Tibial artery (tissue), 4 donors: Measurements from ENCODE around the gene ADM2.

Experiments
- DNase-seq, 2 donors: peaks; one replicate each; pipeline ENCODE4 v3.0.0-alpha.2; 2019
- H3K27ac ChIP-seq, 2 donors: fragments of 200-600 bp; sonication (generic) in 1 of 2; 1 replicate in 1 of 2; 2 replicates in 1 of 2; pipeline ENCODE4 v1.5.1; 2018 to 2019; ENCODE audit warnings: mild to moderate bottlenecking in 1 of 2
- H3K27me3 ChIP-seq, 2 donors: fragments of 200-600 bp; sonication (generic) in 1 of 2; one replicate each; pipeline versions ENCODE4 v1.5.1 to v1.6.0; 2016 to 2019
- H3K36me3 ChIP-seq, 3 donors: fragments of 200-600 bp; sonication (generic) in 2 of 3; one replicate each; pipeline ENCODE4 v1.5.1; 2016 to 2019; ENCODE audit warnings: mild to moderate bottlenecking in 2 of 3
- H3K4me1 ChIP-seq, 4 donors: fragments of 200-600 bp; sonication (generic) in 2 of 4; 1 replicate in 3 of 4; 2 replicates in 1 of 4; pipeline ENCODE4 v1.5.1; 2016 to 2019
- H3K4me3 ChIP-seq, 2 donors: fragments of 200-600 bp; sonication (generic) in 1 of 2; 1 replicate in 1 of 2; 2 replicates in 1 of 2; pipeline ENCODE4 v1.5.1; 2018 to 2019; ENCODE audit warnings: mild to moderate bottlenecking in 2 of 2
- H3K9me3 ChIP-seq, 3 donors: fragments of 200-600 bp; sonication (generic) in 1 of 3; one replicate each; pipeline ENCODE4 v1.5.1; 2016 to 2019
- CTCF ChIP-seq, 2 experiments: fragments of 200-600 bp in 1 of 2; fragments of 450-650 bp in 1 of 2; IDR thresholded peaks; one replicate each; pipeline ENCODE4 v1.5.1; 2017 to 2019; ENCODE audit warnings: antibody characterized with exemption in 2 of 2, mild to moderate bottlenecking in 1 of 2, moderate library complexity in 1 of 2
- intact Hi-C: fragments of 100-400 bp; cut with DNase I; formaldehyde crosslinking; loops from one replicate; pipeline ENCODE4 v1.15.0; 2023; ENCODE audit warnings: low total_unique reads

The ADM2 gene

DNA sequence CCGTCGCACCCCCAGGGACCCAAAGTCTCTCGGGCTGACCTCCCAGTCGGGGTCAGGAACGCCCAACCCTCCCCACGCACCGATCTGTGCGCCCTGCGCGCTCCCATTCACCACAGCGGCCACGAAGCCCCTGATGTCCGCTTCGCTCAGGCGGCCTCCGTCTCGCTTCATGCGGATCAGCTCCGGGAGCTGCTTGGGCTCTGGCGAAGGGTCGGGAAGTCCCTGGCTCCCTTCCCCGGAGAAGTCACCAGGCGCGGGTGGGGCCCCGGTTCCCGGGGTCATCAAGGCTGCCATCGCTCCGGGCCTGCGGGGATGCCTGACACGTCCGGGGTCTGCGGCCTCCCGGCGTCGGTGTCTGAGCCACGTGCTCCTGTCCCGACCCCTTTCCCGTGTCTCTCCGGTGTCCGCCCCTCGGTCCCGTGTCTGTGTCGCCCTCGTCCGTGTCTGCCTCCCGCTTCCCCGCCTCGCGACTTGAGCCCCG is 48.1 kb downstream of the ADM2 start:
- DNase-seq, result no peak
- TF ChIP-seq CTCF (IDR thresholded peaks at IDR 0.05), result no peak
- Histone ChIP-seq H3K9me3 (no peaks in the 10 kb centered on the region), H3K36me3 (no peaks in the 10 kb centered on the region), H3K27ac (peak overlapping the region; percentile 57 to 69), H3K4me3 (peak overlapping the region; percentile 44 to 53), H3K27me3 (peaks cover 6 to 55% of the 10 kb centered on the region in 2 donors), H3K4me1 (peaks cover 0 to 57% (median 42%) of the 10 kb centered on the region in 4 donors)
- intact Hi-C loops, result loop anchor here (5.0 kb wide), 1 partner anchor 53 kb away; the partner anchor contains the start of gene CHKB

DNA sequence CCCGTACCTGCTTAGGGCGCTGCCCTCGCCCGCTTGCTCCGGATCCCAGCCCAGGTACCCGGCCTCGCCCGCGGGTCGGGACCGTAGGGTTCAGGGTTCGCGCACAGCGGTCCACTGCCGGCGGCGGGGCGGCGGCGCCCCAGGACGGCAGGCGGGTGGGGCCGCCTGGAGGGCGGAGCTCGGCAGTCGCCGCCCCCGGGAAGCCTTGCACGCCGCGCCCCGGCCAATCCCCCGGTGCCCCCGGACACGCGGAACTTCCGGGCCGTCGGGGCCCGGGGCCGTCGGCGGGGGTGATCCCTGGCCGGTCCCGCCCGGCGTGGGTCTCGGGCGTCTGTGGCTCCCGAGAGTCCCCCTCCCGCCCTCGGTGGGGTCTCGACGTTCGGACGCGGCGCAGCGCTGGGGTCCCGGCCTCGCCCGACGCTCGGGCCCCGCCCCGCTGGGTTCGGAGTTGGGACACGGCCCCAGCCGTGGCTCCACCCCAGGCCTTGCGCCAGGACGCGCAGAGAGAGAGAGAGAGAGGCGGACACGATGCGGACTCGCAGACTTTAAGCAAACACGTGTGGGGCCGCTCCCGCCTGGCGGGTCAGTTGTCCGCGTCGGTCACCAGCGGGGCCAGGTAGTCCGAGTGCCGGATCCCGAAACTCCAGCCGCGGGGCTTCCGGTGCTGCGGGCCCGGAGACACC is 48.7 kb downstream of the ADM2 start, which contains the start of gene TYMP:
TSS of gene TYMP (minus strand) at position 116 of the 683 bp plus-strand sequence. CDS start 303 bp downstream, outside the sequence.
- TF ChIP-seq CTCF (IDR thresholded peaks at IDR 0.05), result no peak
- intact Hi-C loops, result loop anchor here (5.0 kb wide), 1 partner anchor 52 kb away; the partner anchor contains the start of gene CHKB
- peaks cover 6 to 59% of the 10 kb centered on the region in 2 donors for H3K27me3 ChIP-seq
- H3K4me1 ChIP-seq, result peaks cover 0 to 51% (median 36%) of the 10 kb centered on the region in 4 donors
- peak within 1 kb of the TSS; percentile 57 to 69 for H3K27ac ChIP-seq
- peak within 1 kb of the TSS; percentile 44 to 53 for H3K4me3 ChIP-seq
- no peaks in the 10 kb centered on the region for H3K9me3 ChIP-seq
- peak; percentile 80 to 85 for DNase-seq
- no peaks in the 10 kb centered on the region for H3K36me3 ChIP-seq

- Histone ChIP-seq H3K27me3 (peaks cover 6 to 61% of the 10 kb centered on the region in 2 donors), H3K27ac (peak overlapping the region; percentile 57 to 69), H3K4me3 (peak overlapping the region; percentile 44 to 53), H3K9me3 (no peaks in the 10 kb centered on the region), H3K4me1 (peaks cover 0 to 51% (median 35%) of the 10 kb centered on the region in 4 donors), H3K36me3 (no peaks in the 10 kb centered on the region)
- no peak for TF ChIP-seq CTCF (IDR thresholded peaks at IDR 0.05)
- DNase-seq, result peak; percentile 56 to 76
- intact Hi-C loops, result no loop called here
Observed at GRCh38 chr22:50530580-50530876, 49.2 kb downstream of the ADM2 start.

DNA sequence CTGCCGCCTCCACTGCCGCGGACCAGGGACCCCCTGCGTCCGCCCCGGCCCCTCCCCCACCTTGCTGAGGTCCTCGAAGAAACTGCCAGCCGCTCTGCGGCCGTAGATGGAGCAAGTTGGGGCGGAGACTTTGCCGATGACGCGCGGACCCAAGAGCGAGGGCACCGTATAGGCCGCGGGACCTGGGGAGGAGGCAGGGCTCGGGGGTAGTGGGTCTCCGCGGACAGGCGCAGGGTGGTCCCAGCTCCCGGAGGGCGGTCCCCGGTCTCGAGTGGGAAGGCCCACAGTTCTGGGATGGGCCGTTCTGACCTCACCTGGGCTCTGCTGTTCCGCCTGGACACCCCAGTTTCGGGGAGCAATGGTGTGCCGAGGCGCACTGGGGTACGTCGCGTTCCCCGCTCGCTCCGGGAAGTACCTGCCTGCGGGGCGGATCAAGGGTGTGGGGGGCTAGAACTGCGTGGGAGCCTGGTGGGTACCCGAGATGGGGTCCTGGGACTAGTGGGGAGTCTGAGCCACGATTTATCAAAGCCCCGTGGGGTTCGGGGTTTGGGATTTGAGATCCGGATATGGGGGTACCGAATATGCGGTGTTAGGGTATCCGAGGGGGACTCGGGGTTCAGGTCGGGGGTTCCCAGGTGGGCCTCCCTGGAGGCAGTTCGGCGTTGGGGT is 49.7 kb downstream of the ADM2 start:
- peak overlapping the region; percentile 44 to 53 for H3K4me3 ChIP-seq
- peaks cover 6 to 66% of the 10 kb centered on the region in 2 donors for H3K27me3 ChIP-seq
- H3K27ac ChIP-seq, result peak overlapping the region; percentile 57 to 69
- H3K9me3 ChIP-seq, result no peaks in the 10 kb centered on the region
- H3K4me1 ChIP-seq, result peaks cover 0 to 51% (median 35%) of the 10 kb centered on the region in 4 donors
- H3K36me3 ChIP-seq, result no peaks in the 10 kb centered on the region
- peak; percentile 87 to 91 for DNase-seq
- intact Hi-C loops, result no loop called here
- no peak for TF ChIP-seq CTCF (IDR thresholded peaks at IDR 0.05)

- TF ChIP-seq CTCF (IDR thresholded peaks at IDR 0.05), result no peak
- no peaks in the 10 kb centered on the region for H3K9me3 ChIP-seq
- peak overlapping the region; percentile 44 to 53 for H3K4me3 ChIP-seq
- H3K27me3 ChIP-seq, result peaks cover 6 to 70% of the 10 kb centered on the region in 2 donors
- DNase-seq, result no peak
- intact Hi-C loops, result no loop called here
- H3K36me3 ChIP-seq, result no peaks in the 10 kb centered on the region
- H3K27ac ChIP-seq, result peak overlapping the region; percentile 57 to 69
- H3K4me1 ChIP-seq, result peaks cover 0 to 46% (median 33%) of the 10 kb centered on the region in 4 donors
Observed at GRCh38 chr22:50531546-50531961, 50.2 kb downstream of the ADM2 start.
